Tibial nerve (tissue), 4 donors: ENCODE measurements around the gene NECTIN1. TPM values are rescaled to one million over a fixed set of nuclear protein-coding genes. Genes with fewer than 3 reads are reported as not detected.
A peak's percentile ranks its signal among the peaks of the same experiment; 100 is the strongest.
"Not testable (repeated sequence)": the region's sequence is repeated elsewhere in the genome, so short reads cannot be mapped to it uniquely, and the experiment has no call there.

Experiments
- DNase-seq, 2 donors: peaks; one replicate each; pipeline ENCODE4 v3.0.0-alpha.2; 2019; ENCODE audit warnings: low spot score in 2 of 2
- H3K27ac ChIP-seq, 4 donors: fragments of 200-600 bp; sonication (generic) in 3 of 4; one replicate each; pipeline ENCODE4 v1.5.1; 2017 to 2019; ENCODE audit warnings: mild to moderate bottlenecking in 1 of 4
- H3K27me3 ChIP-seq, 2 donors: fragments of 200-600 bp; sonication (generic) in 1 of 2; one replicate each; pipeline versions ENCODE4 v1.5.1 to v1.6.0; 2017 to 2019
- H3K36me3 ChIP-seq, 3 donors: fragments of 200-600 bp; sonication (generic); one replicate each; pipeline ENCODE4 v1.5.1; 2018 to 2019
- H3K4me1 ChIP-seq, 4 donors: fragments of 200-600 bp; sonication (generic) in 3 of 4; one replicate each; pipeline ENCODE4 v1.5.1; 2017 to 2019
- H3K4me3 ChIP-seq, 4 donors: fragments of 200-600 bp; sonication (generic) in 3 of 4; one replicate each; pipeline ENCODE4 v1.5.1; 2017 to 2019; ENCODE audit warnings: mild to moderate bottlenecking in 1 of 4, moderate library complexity in 1 of 4
- H3K9me3 ChIP-seq, 4 donors: fragments of 200-600 bp; sonication (generic) in 3 of 4; one replicate each; pipeline ENCODE4 v1.5.1; 2017 to 2019
- EP300 ChIP-seq, 2 donors: sonication (generic); formaldehyde crosslinking; IDR thresholded peaks; one replicate each; pipeline ENCODE4 v1.6.1; 2017; ENCODE audit warnings: antibody characterized with exemption in 2 of 2, mild to moderate bottlenecking in 1 of 2
- POLR2A ChIP-seq, 2 donors: fragments of 450-650 bp; IDR thresholded peaks; one replicate each; pipeline ENCODE4 v1.6.1; 2017; ENCODE audit warnings: antibody characterized with exemption in 2 of 2, mild to moderate bottlenecking in 2 of 2, moderate library complexity in 2 of 2
- WGBS, 2 donors: methylation state at CpG; one replicate each; pipeline ENCODE4 v1.1.5; 2018; 5-methylcytosine and 5-hydroxymethylcytosine counted together
- total RNA-seq, 4 donors: library from RNA; depleted of rRNA; stranded (reverse); fragments of >200 nt; gene quantifications; one replicate each; pipeline ENCODE4 v1.1.0, GENCODE V29; 2016
- TF ChIP-seq, protein P1 (sequence below), 5 experiments: fragments of 200-600 bp in 3 of 5; fragments of 450-650 bp in 2 of 5; sonication (generic) in 3 of 5; IDR thresholded peaks; one replicate each; pipeline ENCODE4 v1.5.1; 2016 to 2019; ENCODE audit warnings: antibody characterized with exemption in 5 of 5, mild to moderate bottlenecking in 3 of 5, moderate library complexity in 2 of 5

Gene NECTIN1
- total RNA-seq, 4 donors from 2014 or later = 6.0 to 29.1 (median 14.0) TPM

DNA sequence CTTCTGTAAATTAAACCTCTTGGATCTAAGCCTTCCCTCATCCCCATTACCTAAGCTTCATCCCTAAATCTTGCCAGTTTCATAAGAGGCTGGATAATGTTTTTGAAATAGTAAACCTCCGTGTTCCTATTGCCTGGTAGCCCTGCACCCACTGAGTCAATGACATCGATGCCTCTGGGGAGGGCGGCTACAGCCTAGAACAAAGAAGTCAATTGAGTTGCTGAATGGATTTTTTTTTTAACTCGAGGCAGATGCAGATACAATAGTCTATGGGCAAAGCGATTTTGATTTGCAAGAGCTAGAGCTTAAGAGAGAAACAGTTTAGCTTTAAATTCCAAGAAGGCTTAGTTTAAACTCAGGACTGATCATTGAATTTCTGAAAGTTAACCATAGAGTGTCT is 121.3 kb downstream of the NECTIN1 start:
- WGBS, 2 donors = 20 to 24% methylated on average over 5 of the region's 5 CpGs
- Histone ChIP-seq H3K4me1 (peaks cover 0 to 13% (median 0%) of the 10 kb centered on the region in 4 donors), H3K9me3 (no peaks in the 10 kb centered on the region), H3K36me3 (no peaks in the 10 kb centered on the region), H3K4me3 (no peak overlapping the region), H3K27ac (peak overlapping the region in 1 of 4 donors; percentile 57), H3K27me3 (no peaks in the 10 kb centered on the region)
- TF ChIP-seq POLR2A (IDR thresholded peaks at IDR 0.05) (no peak), EP300 (IDR thresholded peaks at IDR 0.05) (no peak)
- TF ChIP-seq, protein P1, sequence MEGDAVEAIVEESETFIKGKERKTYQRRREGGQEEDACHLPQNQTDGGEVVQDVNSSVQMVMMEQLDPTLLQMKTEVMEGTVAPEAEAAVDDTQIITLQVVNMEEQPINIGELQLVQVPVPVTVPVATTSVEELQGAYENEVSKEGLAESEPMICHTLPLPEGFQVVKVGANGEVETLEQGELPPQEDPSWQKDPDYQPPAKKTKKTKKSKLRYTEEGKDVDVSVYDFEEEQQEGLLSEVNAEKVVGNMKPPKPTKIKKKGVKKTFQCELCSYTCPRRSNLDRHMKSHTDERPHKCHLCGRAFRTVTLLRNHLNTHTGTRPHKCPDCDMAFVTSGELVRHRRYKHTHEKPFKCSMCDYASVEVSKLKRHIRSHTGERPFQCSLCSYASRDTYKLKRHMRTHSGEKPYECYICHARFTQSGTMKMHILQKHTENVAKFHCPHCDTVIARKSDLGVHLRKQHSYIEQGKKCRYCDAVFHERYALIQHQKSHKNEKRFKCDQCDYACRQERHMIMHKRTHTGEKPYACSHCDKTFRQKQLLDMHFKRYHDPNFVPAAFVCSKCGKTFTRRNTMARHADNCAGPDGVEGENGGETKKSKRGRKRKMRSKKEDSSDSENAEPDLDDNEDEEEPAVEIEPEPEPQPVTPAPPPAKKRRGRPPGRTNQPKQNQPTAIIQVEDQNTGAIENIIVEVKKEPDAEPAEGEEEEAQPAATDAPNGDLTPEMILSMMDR (IDR thresholded peaks at IDR 0.05) = no peak
- DNase-seq = no peak

DNA sequence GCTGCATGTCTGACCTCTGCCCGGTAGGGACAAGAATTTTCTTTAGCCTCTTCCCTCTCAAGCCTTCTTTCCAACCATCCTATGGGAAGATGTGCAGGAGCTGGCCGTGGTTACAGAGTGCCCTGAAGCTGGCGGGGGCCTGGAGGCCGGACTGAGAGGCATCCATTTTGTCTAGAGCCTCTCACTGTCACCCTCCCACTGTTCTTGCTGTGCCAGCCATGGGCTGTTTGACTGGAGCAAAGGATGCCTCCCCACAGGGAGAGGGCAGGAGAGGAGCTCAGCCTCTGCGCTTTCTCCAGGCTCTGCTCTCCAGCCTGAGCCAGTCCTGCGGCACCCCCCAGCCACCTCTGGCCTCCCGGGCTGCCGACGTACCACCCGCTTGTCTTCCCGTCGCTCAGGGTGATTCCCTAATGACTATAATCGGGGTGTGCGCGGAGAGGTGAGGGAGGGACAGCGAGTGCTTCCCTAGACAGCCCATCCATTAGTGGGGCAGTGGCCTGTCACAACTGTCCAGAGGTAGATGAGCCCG is 123.8 kb downstream of the NECTIN1 start:
- TF ChIP-seq POLR2A (IDR thresholded peaks at IDR 0.05) = no peak
- no peak for TF ChIP-seq EP300 (IDR thresholded peaks at IDR 0.05)
- TF ChIP-seq, protein P1 (IDR thresholded peaks at IDR 0.05) = no peak
- Histone ChIP-seq H3K27ac (no peak overlapping the region), H3K4me3 (no peak overlapping the region), H3K9me3 (no peaks in the 10 kb centered on the region), H3K27me3 (no peaks in the 10 kb centered on the region), H3K4me1 (peaks cover 0 to 13% (median 0%) of the 10 kb centered on the region in 4 donors), H3K36me3 (no peaks in the 10 kb centered on the region)
- WGBS, 2 donors = 74 to 89% methylated on average over 14 to 17 of the region's 17 CpGs
- DNase-seq = no peak

DNA sequence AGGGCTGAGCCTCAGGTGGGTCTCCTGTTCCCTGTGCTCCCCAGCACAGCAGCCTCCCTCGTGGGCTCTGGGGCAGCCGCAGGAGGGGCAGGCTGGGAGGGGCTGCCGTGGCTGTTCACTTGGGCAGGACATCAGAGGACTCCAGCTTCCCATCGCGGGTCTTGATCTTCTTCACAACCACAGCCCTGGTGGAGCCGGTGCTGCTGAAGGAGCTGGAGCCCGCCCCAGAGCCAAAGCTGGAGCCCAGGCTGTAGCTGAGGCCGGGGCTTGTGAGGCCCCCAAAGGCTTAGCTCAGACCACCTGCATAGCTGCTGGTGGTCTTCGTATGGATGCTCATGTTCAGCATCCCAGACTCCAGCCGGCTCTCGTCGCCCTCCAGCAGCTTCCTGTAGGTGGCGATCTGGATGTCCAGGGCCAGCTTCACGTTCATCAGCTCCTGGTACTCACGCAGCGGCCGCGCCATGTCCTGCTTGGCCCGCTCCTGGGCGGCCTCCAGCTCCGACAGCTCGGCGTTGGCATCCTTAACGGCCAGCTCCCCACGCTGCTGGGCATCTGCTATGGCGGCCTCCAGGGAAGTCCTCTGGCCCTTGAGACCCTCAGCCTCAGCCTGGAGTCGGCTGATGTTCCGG is 126.1 kb downstream of the NECTIN1 start:
- Histone ChIP-seq H3K27ac (no peak overlapping the region), H3K4me1 (peaks cover 0 to 6% (median 0%) of the 10 kb centered on the region in 4 donors), H3K9me3 (no peaks in the 10 kb centered on the region), H3K27me3 (no peaks in the 10 kb centered on the region), H3K4me3 (no peak overlapping the region), H3K36me3 (no peaks in the 10 kb centered on the region)
- 84 to 87% methylated on average over 15 to 27 of the region's 28 CpGs for WGBS, 2 donors
- DNase-seq = no peak
- TF ChIP-seq POLR2A (IDR thresholded peaks at IDR 0.05) = no peak
- TF ChIP-seq EP300 (IDR thresholded peaks at IDR 0.05) = no peak

DNA sequence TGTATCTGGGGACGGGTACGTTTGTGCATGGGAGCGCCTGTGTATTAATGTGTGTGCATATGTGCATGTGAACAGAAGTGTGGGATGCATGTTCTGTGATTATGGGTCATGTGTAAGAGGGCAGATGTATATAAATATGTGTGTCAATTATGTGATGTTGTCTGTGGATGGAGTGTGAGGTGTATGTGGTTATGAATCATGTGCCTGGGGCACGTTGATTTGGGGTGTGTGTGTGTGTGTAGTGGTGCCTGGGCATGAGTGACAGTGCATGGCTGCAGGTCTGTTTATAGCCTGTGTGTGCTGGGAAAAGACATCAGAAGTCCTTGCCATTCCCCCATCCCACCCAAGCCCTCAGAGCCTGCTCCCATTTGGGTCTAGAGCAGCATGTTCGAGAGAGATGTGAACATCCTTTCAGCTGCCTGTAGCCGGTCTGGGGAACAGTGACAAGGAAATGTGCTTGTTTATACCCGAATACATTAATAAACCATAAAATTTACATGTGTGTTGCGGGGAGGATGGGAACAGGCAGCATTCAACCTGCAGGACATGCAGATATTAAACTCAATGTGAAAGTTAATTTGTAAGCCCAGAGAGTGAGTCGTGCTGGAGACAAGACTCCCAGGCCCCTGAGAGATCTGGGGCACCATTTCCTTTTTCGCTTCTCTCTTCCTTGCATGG is 129.0 kb downstream of the NECTIN1 start:
- TF ChIP-seq EP300 (IDR thresholded peaks at IDR 0.05) = no peak
- TF ChIP-seq, protein P1 (IDR thresholded peaks at IDR 0.05) = no peak
- no peak for TF ChIP-seq POLR2A (IDR thresholded peaks at IDR 0.05)
- Histone ChIP-seq H3K36me3 (no peaks in the 10 kb centered on the region), H3K27me3 (no peaks in the 10 kb centered on the region), H3K4me1 (no peaks in the 10 kb centered on the region), H3K27ac (no peak overlapping the region), H3K4me3 (no peak overlapping the region), H3K9me3 (no peaks in the 10 kb centered on the region)
- WGBS, 2 donors = 71 to 74% methylated on average over 10 of the region's 10 CpGs
- DNase-seq = no peak

DNA sequence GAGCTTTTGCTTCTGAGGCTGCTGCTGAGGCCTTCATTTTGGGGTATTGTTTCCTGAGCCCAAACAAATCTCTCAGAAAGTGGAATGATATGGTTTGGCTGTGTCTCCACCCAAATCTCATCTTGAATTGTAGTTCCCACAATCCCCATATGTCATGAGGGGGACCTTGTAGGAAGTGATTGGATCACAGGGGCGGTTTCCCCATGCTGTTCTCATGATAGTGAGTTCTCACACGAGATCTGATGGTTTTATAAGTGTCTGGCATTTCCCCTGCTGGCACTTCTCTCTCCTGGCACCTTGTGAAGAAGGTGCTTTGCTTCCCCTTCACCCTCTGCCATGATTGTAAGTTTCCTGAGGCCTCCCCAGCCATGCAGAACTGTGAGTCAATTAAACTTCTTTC is 133.1 kb downstream of the NECTIN1 start:
- 49 to 73% methylated on average over 2 of the region's 2 CpGs for WGBS, 2 donors
- not testable (repeated sequence) for DNase-seq, H3K4me3 ChIP-seq, H3K27me3 ChIP-seq, H3K27ac ChIP-seq, H3K36me3 ChIP-seq, H3K9me3 ChIP-seq, H3K4me1 ChIP-seq

DNA sequence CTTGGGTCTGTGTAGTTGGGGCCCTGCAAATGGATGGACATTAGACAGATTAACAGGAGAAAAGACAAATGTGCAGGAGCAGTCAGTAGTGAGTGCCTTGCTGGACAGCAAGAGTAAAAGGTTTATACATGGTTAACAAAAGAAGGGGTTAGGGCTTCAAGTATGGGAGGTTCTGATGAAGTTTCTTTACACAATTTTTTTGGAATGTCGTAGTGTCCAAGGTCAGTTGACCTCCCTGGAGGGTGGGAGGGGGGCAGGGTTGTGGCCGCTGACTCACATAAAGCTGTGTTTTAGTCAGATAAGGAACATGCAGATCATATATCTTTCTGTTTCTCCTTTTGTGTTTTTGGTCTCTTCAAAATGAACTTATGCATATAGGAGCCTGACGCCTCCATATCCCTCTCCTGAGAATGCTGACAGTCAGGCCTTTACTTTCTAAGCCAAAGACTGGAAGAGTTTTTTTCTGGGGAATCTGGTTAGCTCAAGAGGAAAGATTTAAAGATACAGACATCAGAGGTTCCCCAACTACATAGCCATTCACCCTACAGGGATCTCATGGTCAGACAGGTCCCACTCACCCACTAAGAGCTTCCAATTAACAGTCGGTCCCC is 134.3 kb downstream of the NECTIN1 start:
- TF ChIP-seq POLR2A (IDR thresholded peaks at IDR 0.05) = no peak
- TF ChIP-seq, protein P1 (IDR thresholded peaks at IDR 0.05) = no peak
- TF ChIP-seq EP300 (IDR thresholded peaks at IDR 0.05) = no peak
- DNase-seq = no peak
- Histone ChIP-seq H3K36me3 (no peaks in the 10 kb centered on the region), H3K27ac (no peak overlapping the region), H3K4me1 (no peaks in the 10 kb centered on the region), H3K27me3 (no peaks in the 10 kb centered on the region), H3K4me3 (no peak overlapping the region), H3K9me3 (peaks cover 0 to 7% (median 0%) of the 10 kb centered on the region in 4 donors)
- WGBS, 2 donors = 19 to 29% methylated on average over 4 of the region's 4 CpGs
